C4-2B (cell line): ENCODE results near the gene NDUFA13.

Source experiments
- CTCF ChIP-seq: fragments of 450-650 bp; conservative IDR thresholded peaks from 2 replicates; pipeline ENCODE4 v1.5.1; 2017; ENCODE audit warnings: mild to moderate bottlenecking
- ZFX ChIP-seq: fragments of 450-650 bp; IDR thresholded peaks from 2 replicates; pipeline ENCODE4 v1.6.1; 2017

- TF ChIP-seq CTCF (no peak), ZFX (no peak)
Observed at GRCh38 chr19:19539698-19540063, 23.7 kb downstream of the NDUFA13 start.
